Transverse colon (tissue), 4 donors: ENCODE measurements around the gene HAPSTR1. TPM values are rescaled to one million over a fixed set of nuclear protein-coding genes. Genes with fewer than 3 reads are reported as not detected.

Source experiments
- DNase-seq: peaks from one replicate; pipeline ENCODE4 v3.0.0-alpha.2; 2019
- H3K27ac ChIP-seq, 4 donors: fragments of 200-600 bp; sonication (generic); 2 replicates each; pipeline ENCODE4 v1.5.1; 2016 to 2018; ENCODE audit warnings: inconsistent platforms in 4 of 4
- H3K27me3 ChIP-seq: fragments of 200-600 bp; sonication (generic); 2 replicates; pipeline ENCODE4 v1.5.1; 2017; ENCODE audit warnings: inconsistent platforms
- H3K36me3 ChIP-seq, 4 donors: fragments of 200-600 bp; sonication (generic); 2 replicates each; pipeline ENCODE4 v1.5.1; 2017 to 2019; ENCODE audit warnings: inconsistent platforms in 4 of 4
- H3K4me1 ChIP-seq, 4 donors: fragments of 200-600 bp; sonication (generic); 2 replicates each; pipeline ENCODE4 v1.5.1; 2017 to 2020; ENCODE audit warnings: inconsistent platforms in 4 of 4
- H3K4me3 ChIP-seq, 4 donors: fragments of 200-600 bp; sonication (generic); 1 replicate in 1 of 4; 2 replicates in 3 of 4; pipeline versions ENCODE4 v1.5.1 to v1.6.1; 2017 to 2019; ENCODE audit warnings: inconsistent platforms in 4 of 4
- H3K9me3 ChIP-seq, 2 donors: fragments of 200-600 bp; sonication (generic); 2 replicates each; pipeline ENCODE4 v1.5.1; 2017 to 2019; ENCODE audit warnings: inconsistent platforms in 2 of 2
- EP300 ChIP-seq: sonication (generic); formaldehyde crosslinking; IDR thresholded peaks from one replicate; pipeline ENCODE4 v1.6.1; 2017; ENCODE audit warnings: antibody characterized with exemption, low read depth
- POLR2A ChIP-seq: fragments of 450-650 bp; IDR thresholded peaks from one replicate; pipeline ENCODE4 v1.6.1; 2016; ENCODE audit warnings: antibody characterized with exemption, mild to moderate bottlenecking, moderate library complexity
- POLR2AphosphoS5 ChIP-seq, 3 donors: sonication (generic); formaldehyde crosslinking; IDR thresholded peaks; one replicate each; pipeline ENCODE4 v1.6.1; 2016; ENCODE audit warnings: antibody characterized with exemption in 3 of 3
- WGBS, 2 donors: methylation state at CpG; one replicate each; pipeline ENCODE4 v1.1.5; 2018; ENCODE audit warnings: low coverage in 1 of 2; 5-methylcytosine and 5-hydroxymethylcytosine counted together
- in situ Hi-C, 4 donors: fragments of 200-750 bp; cut with MboI; loops; one replicate each; pipeline versions ENCODE4 v1.15.0 to v1.15.1; 2017; ENCODE audit warnings: low sequenced_read_pairs in 3 of 4, low pct_ligation_motif_present in 1 of 4, low pct_unique_long_range_greater_than_20kb in 1 of 4
- intact Hi-C: fragments of 100-400 bp; cut with DNase I; formaldehyde crosslinking; loops from one replicate; pipeline ENCODE4 v1.15.1; 2023; ENCODE audit warnings: low total_unique reads
- total RNA-seq, 4 donors: library from RNA; depleted of rRNA; stranded (reverse); fragments of >200 nt; gene quantifications; one replicate each; pipeline ENCODE4 v1.1.0, GENCODE V29; 2016
- TF ChIP-seq, protein P1 (sequence below), 5 experiments: fragments of 200-600 bp in 3 of 5; fragments of 450-650 bp in 2 of 5; sonication (generic) in 3 of 5; IDR thresholded peaks; 1 replicate in 2 of 5; 2 replicates in 3 of 5; pipeline ENCODE4 v1.5.1; 2016 to 2017; ENCODE audit warnings: antibody characterized with exemption in 5 of 5, inconsistent platforms in 3 of 5, mild to moderate bottlenecking in 2 of 5, moderate library complexity in 1 of 5

Gene HAPSTR1
- total RNA-seq, 4 donors from 2014 or later, result 41.4 to 68.5 (median 58.4) TPM

DNA sequence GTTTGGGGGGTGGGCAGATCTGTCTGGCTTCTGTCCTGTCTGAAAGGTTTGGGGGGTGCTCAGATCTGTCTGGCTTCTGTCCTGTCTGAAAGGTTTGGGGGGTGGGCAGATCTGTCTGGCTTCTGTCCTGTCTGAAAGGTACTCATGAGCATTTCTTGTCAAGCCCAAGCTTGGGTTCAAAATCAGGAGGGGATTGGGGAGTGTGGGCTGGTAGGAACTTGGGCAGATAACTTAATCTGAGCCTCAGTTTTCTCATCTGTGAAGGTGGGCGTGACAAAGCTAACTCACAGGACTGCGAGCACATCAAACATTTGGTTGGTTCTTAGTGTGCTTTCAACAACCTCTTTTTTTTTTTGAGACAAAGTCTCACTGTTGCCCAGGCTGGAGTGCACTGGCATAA is 35.2 kb downstream of the HAPSTR1 start:
- no peaks in the 10 kb centered on the region for H3K36me3 ChIP-seq
- DNase-seq, result no peak
- no peak overlapping the region for H3K27ac ChIP-seq
- peaks cover 17 to 42% (median 27%) of the 10 kb centered on the region in 4 donors for H3K4me1 ChIP-seq
- intact Hi-C loops, result no loop called here
- in situ Hi-C loops, result loop anchor here in 3 of 4 donors (25.0 kb wide), 4 partner anchors 239 to 1611 kb away; partner anchors contain the start of genes ABAT (in 1 of the 3), LITAFD (in 1 of the 3) and NUBP1 (in 1 of the 3)
- TF ChIP-seq POLR2A (no peak), EP300 (no peak), POLR2AphosphoS5 (IDR thresholded peaks at IDR 0.05) (no peak)
- TF ChIP-seq, protein P1, sequence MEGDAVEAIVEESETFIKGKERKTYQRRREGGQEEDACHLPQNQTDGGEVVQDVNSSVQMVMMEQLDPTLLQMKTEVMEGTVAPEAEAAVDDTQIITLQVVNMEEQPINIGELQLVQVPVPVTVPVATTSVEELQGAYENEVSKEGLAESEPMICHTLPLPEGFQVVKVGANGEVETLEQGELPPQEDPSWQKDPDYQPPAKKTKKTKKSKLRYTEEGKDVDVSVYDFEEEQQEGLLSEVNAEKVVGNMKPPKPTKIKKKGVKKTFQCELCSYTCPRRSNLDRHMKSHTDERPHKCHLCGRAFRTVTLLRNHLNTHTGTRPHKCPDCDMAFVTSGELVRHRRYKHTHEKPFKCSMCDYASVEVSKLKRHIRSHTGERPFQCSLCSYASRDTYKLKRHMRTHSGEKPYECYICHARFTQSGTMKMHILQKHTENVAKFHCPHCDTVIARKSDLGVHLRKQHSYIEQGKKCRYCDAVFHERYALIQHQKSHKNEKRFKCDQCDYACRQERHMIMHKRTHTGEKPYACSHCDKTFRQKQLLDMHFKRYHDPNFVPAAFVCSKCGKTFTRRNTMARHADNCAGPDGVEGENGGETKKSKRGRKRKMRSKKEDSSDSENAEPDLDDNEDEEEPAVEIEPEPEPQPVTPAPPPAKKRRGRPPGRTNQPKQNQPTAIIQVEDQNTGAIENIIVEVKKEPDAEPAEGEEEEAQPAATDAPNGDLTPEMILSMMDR (IDR thresholded peaks at IDR 0.05), result no peak
- WGBS, 2 donors, result 63 to 79% methylated on average over 2 of the region's 2 CpGs
- no peak overlapping the region for H3K4me3 ChIP-seq
- no peaks in the 10 kb centered on the region for H3K27me3 ChIP-seq
- no peaks in the 10 kb centered on the region for H3K9me3 ChIP-seq

DNA sequence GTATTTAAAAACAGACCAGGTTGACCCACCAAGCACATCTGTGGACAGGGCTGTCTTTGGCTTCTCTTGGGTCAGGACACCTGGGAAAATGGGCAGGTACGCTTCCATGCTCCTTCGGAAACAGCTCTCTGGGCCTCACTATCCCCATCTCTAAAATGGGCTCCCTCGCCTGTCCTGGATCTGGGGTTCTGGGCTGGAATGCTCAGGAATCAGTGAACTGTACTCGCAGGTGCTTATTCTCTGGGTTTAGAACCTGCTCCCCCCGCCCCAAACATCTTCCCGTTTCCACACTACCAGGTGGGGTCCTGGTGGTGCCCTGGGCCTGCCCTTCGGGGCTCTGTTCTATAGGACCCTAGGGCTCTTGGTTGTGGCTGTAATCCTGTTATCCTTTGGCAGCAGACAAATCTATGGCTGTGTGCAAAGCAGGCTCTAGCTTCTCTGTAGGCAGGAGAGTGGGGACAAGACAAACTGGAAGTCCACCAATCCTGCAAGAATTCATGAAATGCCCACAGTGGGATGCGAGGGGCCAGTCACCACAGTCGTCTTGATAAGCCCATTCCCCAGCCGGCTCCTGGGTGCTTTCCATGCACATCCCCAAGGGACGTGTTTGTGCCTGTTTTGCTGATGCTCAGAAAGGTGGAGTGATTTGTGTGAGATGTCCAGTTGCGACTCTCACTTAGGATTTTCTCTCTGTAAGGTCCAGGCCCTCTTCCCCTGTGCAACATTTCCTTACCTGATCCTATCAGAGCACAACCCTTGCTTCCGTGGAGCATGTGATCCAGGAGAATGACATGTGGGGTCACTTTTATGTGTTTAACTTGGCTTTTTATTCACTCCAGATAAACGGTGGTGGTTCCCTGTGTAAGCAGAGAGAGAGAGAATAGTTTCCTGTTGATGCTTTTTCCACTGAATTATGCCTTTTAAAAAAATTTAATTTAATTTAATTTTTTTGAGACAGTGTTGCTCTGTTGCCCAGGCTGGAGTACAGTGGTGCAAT is 37.2 kb downstream of the HAPSTR1 start:
- no peak overlapping the region for H3K27ac ChIP-seq
- in situ Hi-C loops (loop anchor here in 3 of 4 donors (25.0 kb wide), 4 partner anchors 241 to 1609 kb away; partner anchors contain the start of genes ABAT (in 1 of the 3), LITAFD (in 1 of the 3) and NUBP1 (in 1 of the 3)), intact Hi-C loops (no loop called here)
- WGBS, 2 donors, result 40 to 76% methylated on average over 3 to 14 of the region's 14 CpGs
- H3K4me3 ChIP-seq, result no peak overlapping the region
- peaks cover 10 to 24% (median 11%) of the 10 kb centered on the region in 4 donors for H3K4me1 ChIP-seq
- TF ChIP-seq, protein P1 (IDR thresholded peaks at IDR 0.05), result no peak
- no peak for TF ChIP-seq POLR2AphosphoS5 (IDR thresholded peaks at IDR 0.05)
- DNase-seq, result no peak
- no peaks in the 10 kb centered on the region for H3K9me3 ChIP-seq
- no peaks in the 10 kb centered on the region for H3K36me3 ChIP-seq
- H3K27me3 ChIP-seq, result no peaks in the 10 kb centered on the region

DNA sequence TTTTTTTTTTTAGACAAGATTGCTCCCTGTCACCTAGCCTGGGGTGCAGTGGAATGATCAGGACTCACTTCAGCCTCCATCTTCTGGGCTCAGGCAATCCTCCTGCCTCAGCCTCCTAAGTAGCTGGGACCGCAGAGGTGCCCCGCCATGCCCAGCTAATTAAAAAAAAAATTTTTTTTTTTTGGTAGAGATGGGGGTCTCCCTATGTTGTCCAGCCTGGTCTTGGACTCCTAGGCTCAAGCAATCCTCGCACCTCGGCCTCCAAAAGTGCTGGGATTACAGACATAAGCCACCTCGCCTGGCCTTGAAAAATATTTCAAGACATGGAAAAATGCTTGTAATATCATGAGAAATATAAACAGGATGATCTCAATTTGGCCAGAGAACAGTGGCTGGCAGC is 42.9 kb downstream of the HAPSTR1 start:
- WGBS, 2 donors, result 90 to 91% methylated on average over 3 to 5 of the region's 5 CpGs
- Histone ChIP-seq H3K4me3 (no peak overlapping the region), H3K4me1 (peaks cover 0 to 6% (median 6%) of the 10 kb centered on the region in 4 donors), H3K9me3 (no peaks in the 10 kb centered on the region), H3K27me3 (no peaks in the 10 kb centered on the region), H3K36me3 (no peaks in the 10 kb centered on the region), H3K27ac (no peak overlapping the region)
- TF ChIP-seq, protein P1 (IDR thresholded peaks at IDR 0.05), result no peak
- TF ChIP-seq POLR2A (no peak), POLR2AphosphoS5 (IDR thresholded peaks at IDR 0.05) (no peak), EP300 (no peak)
- no peak for DNase-seq
- intact Hi-C loops (no loop called here), in situ Hi-C loops (loop anchor here in 3 of 4 donors (25.0 kb wide), 4 partner anchors 247 to 1603 kb away; partner anchors contain the start of genes ABAT (in 1 of the 3), LITAFD (in 1 of the 3) and NUBP1 (in 1 of the 3))

DNA sequence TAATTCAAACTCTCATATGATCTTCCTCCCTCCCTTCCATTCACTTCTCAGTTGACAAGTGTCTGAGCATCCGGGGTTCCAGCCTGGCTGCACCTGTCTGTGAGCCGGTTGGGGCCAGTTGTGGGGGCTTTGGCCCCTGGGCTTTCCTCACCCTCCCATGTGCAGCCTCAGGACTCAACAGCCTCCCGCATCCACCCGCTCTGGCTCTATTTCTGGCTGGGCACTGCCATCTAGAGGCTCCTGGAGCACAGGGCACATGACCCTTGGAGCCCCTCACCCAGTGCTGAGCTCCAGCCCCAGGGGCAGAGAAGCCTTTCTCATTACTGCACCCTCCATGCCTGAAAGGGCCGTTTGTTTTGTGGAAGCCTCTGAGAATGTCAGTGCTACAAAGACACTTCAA is 43.3 kb downstream of the HAPSTR1 start:
- Histone ChIP-seq H3K4me1 (peaks cover 0 to 9% (median 6%) of the 10 kb centered on the region in 4 donors), H3K36me3 (no peaks in the 10 kb centered on the region), H3K27me3 (no peaks in the 10 kb centered on the region), H3K4me3 (no peak overlapping the region), H3K27ac (no peak overlapping the region), H3K9me3 (no peaks in the 10 kb centered on the region)
- peak; percentile 63 for DNase-seq
- intact Hi-C loops (no loop called here), in situ Hi-C loops (loop anchor here in 3 of 4 donors (25.0 kb wide), 4 partner anchors 247 to 1603 kb away; partner anchors contain the start of genes ABAT (in 1 of the 3), LITAFD (in 1 of the 3) and NUBP1 (in 1 of the 3))
- 5 to 22% methylated on average over 4 to 5 of the region's 5 CpGs for WGBS, 2 donors
- TF ChIP-seq, protein P1 (IDR thresholded peaks at IDR 0.05), result peak; percentile 39 to 60 (median 51)
- no peak for TF ChIP-seq POLR2A
